Natural killer cell (primary cell): ENCODE results near the gene HSDL2. TPM values are rescaled to one million over a fixed set of nuclear protein-coding genes. Genes with fewer than 3 reads are reported as not detected.
A peak's percentile ranks its signal among the peaks of the same experiment; 100 is the strongest.

ENCODE experiments used
- ATAC-seq, 3 donors: fragments of 150-1000 bp in 2 of 3; fragments of 200-7000 bp in 1 of 3; cut with Tn5 transposase; 1 replicate in 1 of 3; 2 replicates in 2 of 3; pipeline ENCODE4 v1.10.0; 2021; ENCODE audit warnings: mild to moderate bottlenecking in 2 of 3, moderate library complexity in 2 of 3
- DNase-seq, 2 donors: peaks; one replicate each; pipeline versions ENCODE4 v3.0.0 to v3.0.0-alpha.2; 2013 to 2021; ENCODE audit warnings: mixed read lengths in 1 of 2
- H3K27ac ChIP-seq: one replicate; pipeline ENCODE4 v1.5.1; 2013; ENCODE audit warnings: mild to moderate bottlenecking, low read length
- H3K27me3 ChIP-seq: one replicate; pipeline ENCODE4 v1.6.1; 2013; ENCODE audit warnings: low read length; ENCODE audit not compliant: control insufficient read depth, insufficient read depth
- H3K36me3 ChIP-seq: one replicate; pipeline ENCODE4 v1.6.1; 2013; ENCODE audit warnings: low read length; ENCODE audit not compliant: control insufficient read depth, insufficient read depth
- H3K4me1 ChIP-seq: one replicate; pipeline ENCODE4 v1.6.1; 2013; ENCODE audit warnings: low read length; ENCODE audit not compliant: control insufficient read depth, insufficient read depth
- H3K4me3 ChIP-seq: one replicate; pipeline ENCODE4 v1.5.1; 2013; ENCODE audit warnings: low read length
- H3K9me3 ChIP-seq: one replicate; pipeline ENCODE4 v1.6.1; 2013; ENCODE audit warnings: low read length; ENCODE audit not compliant: control insufficient read depth, insufficient read depth
- H3K27ac Mint-ChIP-seq, 2 donors: one replicate each; pipeline ENCODE4 v1.8.0; 2022; ENCODE audit warnings: mild to moderate bottlenecking in 2 of 2, mixed read lengths in 2 of 2, moderate library complexity in 1 of 2
- H3K27me3 Mint-ChIP-seq, 2 donors: one replicate each; pipeline ENCODE4 v1.8.0; 2022; ENCODE audit warnings: low read depth in 2 of 2, mixed read lengths in 2 of 2
- H3K36me3 Mint-ChIP-seq: one replicate; pipeline ENCODE4 v1.8.0; 2022; ENCODE audit warnings: mixed read lengths
- H3K4me1 Mint-ChIP-seq, 2 donors: one replicate each; pipeline ENCODE4 v1.8.0; 2022; ENCODE audit warnings: mixed read lengths in 2 of 2
- H3K4me3 Mint-ChIP-seq: one replicate; pipeline ENCODE4 v1.8.0; 2022; ENCODE audit warnings: mild to moderate bottlenecking, moderate library complexity, mixed read lengths
- H3K9me3 Mint-ChIP-seq, 2 donors: one replicate each; pipeline ENCODE4 v1.8.0; 2022; ENCODE audit warnings: mixed read lengths in 2 of 2
- WGBS: methylation state at CpG from one replicate; pipeline ENCODE4 v1.1.7; 2013; ENCODE audit warnings: missing lambda C conversion rate; ENCODE audit not compliant: insufficient coverage; 5-methylcytosine and 5-hydroxymethylcytosine counted together
- intact Hi-C: fragments of 100-400 bp; cut with micrococcal nuclease; formaldehyde crosslinking; loops from one replicate; pipeline ENCODE4 v1.14.2; 2022
- total RNA-seq, 4 donors: library from RNA; stranded (reverse); fragments of 120-200 nt in 1 of 4; gene quantifications; one replicate each; pipeline versions ENCODE4 v1.2.3 to v1.2.4, GENCODE V29; 2013 to 2022
- TF ChIP-seq, protein P1 (sequence below): fragments of 200-600 bp; IDR thresholded peaks from one replicate; pipeline ENCODE4 v1.8.0; 2022; ENCODE audit warnings: antibody characterized with exemption

The HSDL2 gene
- total RNA-seq, 3 donors from 2014 or later (not counting 1 experiment from before 2014, with no cell fraction given), result 7.9 to 18.3 (median 8.6) TPM

- Histone ChIP-seq H3K9me3 (no peaks in the 10 kb centered on the region), H3K36me3 (no peaks in the 10 kb centered on the region), H3K4me1 (no peaks in the 10 kb centered on the region), H3K4me3 (no peak overlapping the region), H3K27me3 (no peaks in the 10 kb centered on the region), H3K27ac (no peak overlapping the region)
- Mint-ChIP-seq H3K9me3 (no peaks in the 10 kb centered on the region), H3K4me3 (no peak overlapping the region), H3K4me1 (no peaks in the 10 kb centered on the region), H3K36me3 (no peaks in the 10 kb centered on the region), H3K27me3 (no peaks in the 10 kb centered on the region), H3K27ac (no peak overlapping the region)
- no peak for ATAC-seq
- TF ChIP-seq, protein P1, sequence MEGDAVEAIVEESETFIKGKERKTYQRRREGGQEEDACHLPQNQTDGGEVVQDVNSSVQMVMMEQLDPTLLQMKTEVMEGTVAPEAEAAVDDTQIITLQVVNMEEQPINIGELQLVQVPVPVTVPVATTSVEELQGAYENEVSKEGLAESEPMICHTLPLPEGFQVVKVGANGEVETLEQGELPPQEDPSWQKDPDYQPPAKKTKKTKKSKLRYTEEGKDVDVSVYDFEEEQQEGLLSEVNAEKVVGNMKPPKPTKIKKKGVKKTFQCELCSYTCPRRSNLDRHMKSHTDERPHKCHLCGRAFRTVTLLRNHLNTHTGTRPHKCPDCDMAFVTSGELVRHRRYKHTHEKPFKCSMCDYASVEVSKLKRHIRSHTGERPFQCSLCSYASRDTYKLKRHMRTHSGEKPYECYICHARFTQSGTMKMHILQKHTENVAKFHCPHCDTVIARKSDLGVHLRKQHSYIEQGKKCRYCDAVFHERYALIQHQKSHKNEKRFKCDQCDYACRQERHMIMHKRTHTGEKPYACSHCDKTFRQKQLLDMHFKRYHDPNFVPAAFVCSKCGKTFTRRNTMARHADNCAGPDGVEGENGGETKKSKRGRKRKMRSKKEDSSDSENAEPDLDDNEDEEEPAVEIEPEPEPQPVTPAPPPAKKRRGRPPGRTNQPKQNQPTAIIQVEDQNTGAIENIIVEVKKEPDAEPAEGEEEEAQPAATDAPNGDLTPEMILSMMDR, result no peak
- intact Hi-C loops, result no loop called here
- DNase-seq, result no peak
These were observed 38.2 kb upstream of the HSDL2 start for GRCh38 chr9:112341730-112342129.

DNA sequence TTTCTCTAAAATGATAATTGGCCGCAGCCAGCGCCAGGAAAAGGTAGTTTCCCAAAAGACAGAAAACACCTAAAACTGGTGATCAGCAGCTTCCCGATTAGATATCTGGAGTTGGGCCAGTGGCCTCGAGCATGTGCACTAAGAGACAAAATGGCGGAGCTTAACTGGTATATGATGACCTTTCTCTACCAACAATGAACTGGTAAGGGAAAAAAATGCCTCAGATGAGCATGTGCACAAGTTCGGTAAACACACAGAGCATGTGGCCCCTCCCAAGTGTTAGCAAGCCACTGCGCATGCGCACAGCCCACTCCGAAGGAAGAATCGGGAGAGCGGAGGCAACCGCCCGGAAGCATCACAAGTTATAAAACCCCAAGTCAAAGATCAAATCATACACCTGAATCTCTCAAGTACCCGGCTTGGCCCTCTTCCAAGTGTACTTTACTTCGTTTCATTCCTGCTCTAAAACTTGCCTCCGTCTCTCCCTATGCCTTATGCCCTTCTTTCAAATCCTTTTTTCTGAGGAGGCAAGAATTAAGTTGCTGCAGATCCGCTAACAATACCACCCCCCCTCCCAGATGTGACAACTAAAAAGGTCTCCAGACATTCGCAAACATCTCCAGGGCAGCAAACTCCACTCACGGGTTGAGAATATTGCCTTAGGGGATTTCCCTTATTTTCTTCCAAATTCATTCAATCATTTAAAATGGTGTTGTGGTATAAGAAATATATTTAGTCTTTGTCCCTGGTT is 31.5 kb upstream of the HSDL2 start:
- H3K4me1 ChIP-seq, result peaks cover 6% of the 10 kb centered on the region
- Mint-ChIP-seq H3K4me3 (peak overlapping the region; percentile 84), H3K4me1 (peaks cover 10 to 12% of the 10 kb centered on the region in 2 donors), H3K27ac (peak overlapping the region; percentile 41 to 64), H3K9me3 (peaks cover 0 to 2% of the 10 kb centered on the region in 2 donors), H3K27me3 (peaks cover 8 to 15% of the 10 kb centered on the region in 2 donors), H3K36me3 (no peaks in the 10 kb centered on the region)
- intact Hi-C loops, result no loop called here
- ATAC-seq (peak in 2 of 3 donors; percentile 21 to 43), DNase-seq (peak; percentile 31 to 79)
- no peaks in the 10 kb centered on the region for H3K9me3 ChIP-seq
- peak overlapping the region; percentile 2 for H3K4me3 ChIP-seq
- TF ChIP-seq, protein P1, result no peak
- H3K27me3 ChIP-seq, result no peaks in the 10 kb centered on the region
- no peak overlapping the region for H3K27ac ChIP-seq
- H3K36me3 ChIP-seq, result no peaks in the 10 kb centered on the region
- 38% methylated on average over 17 of the region's 19 CpGs for WGBS

- Mint-ChIP-seq H3K9me3 (peaks cover 0 to 2% of the 10 kb centered on the region in 2 donors), H3K4me1 (peaks cover 11 to 13% of the 10 kb centered on the region in 2 donors), H3K27me3 (peaks cover 8 to 15% of the 10 kb centered on the region in 2 donors), H3K4me3 (peak overlapping the region; percentile 84), H3K27ac (peak overlapping the region in 1 of 2 donors; percentile 64), H3K36me3 (no peaks in the 10 kb centered on the region)
- 68% methylated on average over 3 of the region's 4 CpGs for WGBS
- Histone ChIP-seq H3K4me1 (peaks cover 6% of the 10 kb centered on the region), H3K9me3 (no peaks in the 10 kb centered on the region), H3K27me3 (no peaks in the 10 kb centered on the region), H3K27ac (no peak overlapping the region), H3K36me3 (no peaks in the 10 kb centered on the region), H3K4me3 (no peak overlapping the region)
- DNase-seq (no peak), ATAC-seq (no peak)
- intact Hi-C loops, result no loop called here
- TF ChIP-seq, protein P1, result no peak
These were observed 30.9 kb upstream of the HSDL2 start for GRCh38 chr9:112349008-112349333.

DNA sequence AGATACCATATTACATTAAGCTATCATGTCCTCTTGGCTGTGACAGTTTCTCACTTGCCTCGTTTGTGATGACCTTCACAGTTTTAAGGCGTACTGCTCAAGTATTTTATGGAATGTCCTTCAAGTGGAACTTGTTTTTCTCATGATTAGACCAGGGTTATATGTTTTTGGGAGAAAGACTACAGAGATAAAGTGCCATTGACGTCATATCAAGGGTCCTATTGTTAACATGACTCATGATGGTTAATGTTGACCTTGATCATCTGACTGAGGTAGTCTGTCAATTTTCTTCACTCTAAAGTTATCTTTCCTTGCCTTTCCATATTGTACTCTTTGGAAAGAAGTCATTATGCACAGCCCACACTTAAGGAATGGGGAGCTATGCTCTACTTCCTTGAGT is 28.7 kb upstream of the HSDL2 start:
- H3K4me3 ChIP-seq, result no peak overlapping the region
- Mint-ChIP-seq H3K36me3 (no peaks in the 10 kb centered on the region), H3K27ac (no peak overlapping the region), H3K9me3 (peaks cover 0 to 2% of the 10 kb centered on the region in 2 donors), H3K4me1 (peaks cover 26 to 31% of the 10 kb centered on the region in 2 donors), H3K27me3 (peaks cover 8 to 18% of the 10 kb centered on the region in 2 donors), H3K4me3 (no peak overlapping the region)
- WGBS, result 96% methylated on average over 3 of the region's 3 CpGs
- no peak for ATAC-seq
- H3K4me1 ChIP-seq, result peaks cover 6% of the 10 kb centered on the region
- H3K9me3 ChIP-seq, result no peaks in the 10 kb centered on the region
- no peaks in the 10 kb centered on the region for H3K27me3 ChIP-seq
- TF ChIP-seq, protein P1, result no peak
- H3K27ac ChIP-seq, result no peak overlapping the region
- no peaks in the 10 kb centered on the region for H3K36me3 ChIP-seq
- no peak for DNase-seq
- intact Hi-C loops, result no loop called here
